Astrocyte of the spinal cord (primary cell): ENCODE data around the gene PADI6.

Source experiments
- DNase-seq: peaks from one replicate; pipeline ENCODE4 v3.0.0; 2011; ENCODE audit warnings: low read depth, low spot score
- H3K4me3 ChIP-seq: 2 replicates; pipeline ENCODE4 v1.5.1; 2011; ENCODE audit warnings: low read depth, mild to moderate bottlenecking, low read length, moderate library complexity
- in situ Hi-C: cut with HindIII; loops from 2 replicates; pipeline ENCODE4 v1.10.0; 2017; ENCODE audit warnings: low sequenced_read_pairs
- TF ChIP-seq, protein P1 (sequence below): IDR thresholded peaks from 2 replicates; pipeline ENCODE4 v1.5.1; 2012; ENCODE audit warnings: low read depth, mild to moderate bottlenecking, low read length, inconsistent platforms

PADI6 gene

DNA sequence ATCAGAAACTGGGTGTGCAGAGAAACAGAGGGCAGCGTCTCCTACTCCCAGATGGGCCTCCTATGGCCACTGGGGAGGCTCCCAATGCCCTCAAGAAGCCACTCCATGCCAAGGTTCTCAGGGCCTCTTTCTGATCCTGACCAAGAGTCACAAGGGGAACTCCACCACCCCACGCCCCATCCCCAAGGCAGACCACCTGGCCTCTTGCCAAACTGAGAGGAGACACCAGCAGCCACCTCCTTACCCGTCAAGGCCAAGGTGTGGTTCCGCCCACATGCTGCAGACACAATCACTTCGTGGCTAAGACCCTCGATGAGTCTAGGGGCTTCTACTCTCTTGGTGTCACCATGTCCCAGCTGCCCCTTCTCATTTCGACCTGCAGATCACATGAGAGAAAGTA, 50.5 kb downstream of the PADI6 start:
- TF ChIP-seq, protein P1, sequence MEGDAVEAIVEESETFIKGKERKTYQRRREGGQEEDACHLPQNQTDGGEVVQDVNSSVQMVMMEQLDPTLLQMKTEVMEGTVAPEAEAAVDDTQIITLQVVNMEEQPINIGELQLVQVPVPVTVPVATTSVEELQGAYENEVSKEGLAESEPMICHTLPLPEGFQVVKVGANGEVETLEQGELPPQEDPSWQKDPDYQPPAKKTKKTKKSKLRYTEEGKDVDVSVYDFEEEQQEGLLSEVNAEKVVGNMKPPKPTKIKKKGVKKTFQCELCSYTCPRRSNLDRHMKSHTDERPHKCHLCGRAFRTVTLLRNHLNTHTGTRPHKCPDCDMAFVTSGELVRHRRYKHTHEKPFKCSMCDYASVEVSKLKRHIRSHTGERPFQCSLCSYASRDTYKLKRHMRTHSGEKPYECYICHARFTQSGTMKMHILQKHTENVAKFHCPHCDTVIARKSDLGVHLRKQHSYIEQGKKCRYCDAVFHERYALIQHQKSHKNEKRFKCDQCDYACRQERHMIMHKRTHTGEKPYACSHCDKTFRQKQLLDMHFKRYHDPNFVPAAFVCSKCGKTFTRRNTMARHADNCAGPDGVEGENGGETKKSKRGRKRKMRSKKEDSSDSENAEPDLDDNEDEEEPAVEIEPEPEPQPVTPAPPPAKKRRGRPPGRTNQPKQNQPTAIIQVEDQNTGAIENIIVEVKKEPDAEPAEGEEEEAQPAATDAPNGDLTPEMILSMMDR, result no peak
- in situ Hi-C loops, result no loop called here
- H3K4me3 ChIP-seq, result no peak overlapping the region
- no peak for DNase-seq

DNA sequence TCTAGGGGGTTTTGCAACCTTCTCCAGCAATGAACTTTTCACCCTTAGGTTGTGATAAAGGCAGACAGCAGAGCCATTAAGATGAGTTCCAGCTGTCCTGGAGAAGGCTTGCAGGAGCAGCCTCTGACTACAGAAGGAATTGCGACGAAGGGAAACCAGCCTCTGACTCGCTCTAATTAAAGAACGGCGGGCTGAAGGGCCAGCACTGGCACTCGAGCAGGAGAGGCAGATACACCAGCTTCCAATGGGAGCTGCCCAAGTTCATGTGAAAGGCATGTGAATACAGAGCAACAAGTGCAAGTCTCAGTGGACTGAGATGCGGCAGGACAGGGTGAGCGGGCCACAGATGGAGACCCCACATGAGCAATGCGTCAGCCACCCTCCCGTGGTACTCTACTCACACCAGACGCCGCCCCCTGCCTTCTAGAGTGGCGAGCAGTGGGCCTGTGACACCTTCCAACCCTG, 51.8 kb downstream of the PADI6 start:
- H3K4me3 ChIP-seq, result no peak overlapping the region
- in situ Hi-C loops, result no loop called here
- TF ChIP-seq, protein P1, result no peak
- DNase-seq, result no peak

DNA sequence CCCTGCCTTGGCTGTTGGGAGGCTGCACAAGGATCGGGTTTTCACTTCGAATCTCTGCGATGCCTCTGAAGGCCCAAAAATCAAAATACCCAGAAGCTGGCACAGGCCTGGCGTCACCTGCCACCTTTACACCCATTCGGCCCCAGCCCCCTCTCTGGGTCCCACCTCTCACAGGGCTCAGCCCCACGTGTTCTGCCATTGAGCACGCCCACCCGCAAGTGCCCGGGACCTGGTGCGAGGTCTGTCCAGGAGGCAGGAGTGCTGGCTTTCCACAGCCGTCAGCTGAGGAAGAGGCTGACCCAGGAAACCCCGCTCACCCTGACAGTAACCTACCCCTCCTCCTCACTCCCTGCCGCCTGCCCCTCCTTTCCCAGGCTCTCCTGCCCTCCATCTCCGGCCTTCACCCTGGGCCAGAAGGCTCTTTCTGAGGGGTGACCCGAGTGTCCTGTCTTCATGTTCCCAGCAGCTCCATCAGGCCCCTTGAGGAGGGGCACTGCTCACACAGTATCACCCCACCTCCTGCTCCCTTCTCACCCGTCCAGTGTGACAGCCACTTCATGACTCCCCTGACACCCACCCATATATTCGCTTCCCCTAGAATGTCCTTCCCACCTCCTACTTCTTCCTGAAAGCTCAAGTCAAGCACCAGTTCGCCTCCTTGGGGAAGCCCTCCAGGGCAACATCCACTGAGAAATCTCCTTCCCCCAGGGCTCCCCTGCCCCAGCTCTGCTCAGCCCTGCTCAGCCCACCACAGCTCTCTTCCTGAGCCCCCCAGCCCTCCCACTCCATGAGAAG, 54.0 kb downstream of the PADI6 start:
- H3K4me3 ChIP-seq, result no peak overlapping the region
- no peak for DNase-seq
- in situ Hi-C loops, result no loop called here
- TF ChIP-seq, protein P1, result no peak

DNA sequence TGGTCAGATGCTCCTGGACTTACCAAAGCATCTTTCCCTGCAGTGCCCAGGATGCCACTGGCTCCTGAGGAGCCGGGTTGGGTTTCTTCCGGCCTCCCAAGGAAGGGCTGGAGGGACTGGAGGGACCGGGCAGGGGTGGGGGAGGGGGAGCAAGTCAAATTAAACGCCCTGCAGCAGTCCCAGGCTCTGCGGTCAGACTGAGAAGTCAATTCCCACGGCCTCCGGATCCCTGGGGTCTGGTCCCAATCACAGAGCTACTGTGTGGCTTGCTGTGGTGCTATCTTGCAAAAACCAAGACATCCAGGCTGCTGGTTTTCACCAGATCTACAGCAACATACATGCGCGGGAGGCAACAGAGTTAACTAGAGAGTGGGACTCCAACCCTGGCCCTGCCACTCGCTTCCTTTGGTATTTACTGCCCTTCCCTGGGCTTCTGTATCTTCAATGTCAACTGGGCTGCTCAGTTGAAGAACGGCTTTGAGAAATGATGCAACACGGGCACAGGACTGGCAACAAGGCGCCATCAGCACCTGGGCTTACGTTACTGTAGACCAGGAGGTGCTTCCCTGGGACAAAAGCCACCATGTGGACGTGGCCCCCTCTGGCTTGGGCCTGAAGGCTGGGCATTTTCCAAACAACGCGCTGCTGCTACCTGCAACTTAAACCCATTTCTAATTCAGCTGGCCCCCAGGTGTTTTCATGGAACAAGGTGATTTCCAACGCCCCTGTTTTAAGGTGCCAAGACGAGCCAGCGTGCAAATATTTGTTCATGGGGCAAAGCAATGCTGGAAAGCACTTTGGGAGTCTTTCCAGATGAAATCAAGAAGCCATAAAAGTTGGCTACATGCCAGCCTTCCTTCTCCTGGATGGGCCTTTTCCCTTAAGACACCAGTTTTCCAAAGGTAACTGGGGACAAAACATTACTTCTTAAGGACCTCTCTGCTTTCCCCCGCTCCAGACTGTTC, 56.0 kb downstream of the PADI6 start:
- TF ChIP-seq, protein P1, result no peak
- no peak for DNase-seq
- no peak overlapping the region for H3K4me3 ChIP-seq
- in situ Hi-C loops, result no loop called here

DNA sequence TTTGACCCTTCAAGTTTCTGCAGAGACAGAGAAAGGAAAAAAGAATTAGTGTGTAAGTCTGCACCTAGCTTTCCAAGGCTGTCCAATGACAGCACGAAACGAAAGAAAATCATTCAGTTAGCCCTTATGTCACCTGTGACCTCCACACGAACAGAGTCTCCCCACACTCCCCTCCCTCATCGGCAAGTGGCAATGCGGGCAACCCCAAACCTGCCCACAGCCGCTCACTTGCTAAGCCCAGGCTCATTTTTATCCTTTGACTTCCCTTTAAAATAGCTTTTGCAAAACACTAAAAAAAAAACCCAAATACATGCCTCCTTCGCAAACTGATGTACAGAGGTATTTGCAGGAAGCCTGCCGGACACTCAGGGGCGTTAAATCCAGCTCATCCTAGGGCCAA, 57.2 kb downstream of the PADI6 start:
- no peak for DNase-seq
- in situ Hi-C loops, result no loop called here
- TF ChIP-seq, protein P1, result no peak
- no peak overlapping the region for H3K4me3 ChIP-seq

DNA sequence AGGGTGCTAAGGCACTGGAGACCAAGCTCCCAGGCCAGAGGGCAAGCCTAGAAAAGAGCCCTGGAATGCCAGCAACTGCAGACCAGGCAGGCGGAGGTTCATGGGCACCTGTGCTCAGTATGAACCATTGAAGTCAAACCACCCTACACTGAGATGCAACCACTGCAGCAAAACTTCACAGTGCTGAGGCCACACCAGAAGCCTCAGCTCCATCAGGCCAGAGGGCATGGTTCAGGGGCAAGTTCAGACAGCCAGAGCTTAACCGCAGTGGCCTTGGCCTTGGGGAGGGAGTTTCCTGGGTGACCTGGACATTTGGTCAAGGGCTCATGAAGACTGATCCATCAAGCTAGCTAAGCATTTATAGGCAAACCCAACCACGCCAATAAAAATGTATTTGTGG, 60.4 kb downstream of the PADI6 start:
- no peak overlapping the region for H3K4me3 ChIP-seq
- in situ Hi-C loops, result no loop called here
- TF ChIP-seq, protein P1, result no peak
- no peak for DNase-seq
